GM13976 (cell line): ENCODE data around the gene ENTPD6.

Experiments
- DNase-seq: peaks from one replicate; pipeline ENCODE4 v3.0.0; 2012; ENCODE audit warnings: low spot score
- CTCF ChIP-seq: IDR thresholded peaks from 2 replicates; pipeline ENCODE4 v1.5.1; 2012; ENCODE audit warnings: borderline replicate concordance, mild to moderate bottlenecking; ENCODE audit not compliant: insufficient read depth; ENCODE audit errors: extremely low read depth, missing control alignments, control extremely low read depth
- in situ Hi-C: fragments of 300-500 bp; cut with MboI; formaldehyde crosslinking; loops from one replicate; pipeline ENCODE4 v1.12.0; 2022; ENCODE audit warnings: low sequenced_read_pairs, mixed read lengths, inconsistent platforms; ENCODE audit not compliant: unreplicated experiment

ENTPD6 gene

GRCh38 chr20:25206548-25206947, 11.0 kb downstream of the ENTPD6 start:
- DNase-seq: peak; percentile 11
- TF ChIP-seq CTCF: no peak
- in situ Hi-C loops: no loop called here

DNA sequence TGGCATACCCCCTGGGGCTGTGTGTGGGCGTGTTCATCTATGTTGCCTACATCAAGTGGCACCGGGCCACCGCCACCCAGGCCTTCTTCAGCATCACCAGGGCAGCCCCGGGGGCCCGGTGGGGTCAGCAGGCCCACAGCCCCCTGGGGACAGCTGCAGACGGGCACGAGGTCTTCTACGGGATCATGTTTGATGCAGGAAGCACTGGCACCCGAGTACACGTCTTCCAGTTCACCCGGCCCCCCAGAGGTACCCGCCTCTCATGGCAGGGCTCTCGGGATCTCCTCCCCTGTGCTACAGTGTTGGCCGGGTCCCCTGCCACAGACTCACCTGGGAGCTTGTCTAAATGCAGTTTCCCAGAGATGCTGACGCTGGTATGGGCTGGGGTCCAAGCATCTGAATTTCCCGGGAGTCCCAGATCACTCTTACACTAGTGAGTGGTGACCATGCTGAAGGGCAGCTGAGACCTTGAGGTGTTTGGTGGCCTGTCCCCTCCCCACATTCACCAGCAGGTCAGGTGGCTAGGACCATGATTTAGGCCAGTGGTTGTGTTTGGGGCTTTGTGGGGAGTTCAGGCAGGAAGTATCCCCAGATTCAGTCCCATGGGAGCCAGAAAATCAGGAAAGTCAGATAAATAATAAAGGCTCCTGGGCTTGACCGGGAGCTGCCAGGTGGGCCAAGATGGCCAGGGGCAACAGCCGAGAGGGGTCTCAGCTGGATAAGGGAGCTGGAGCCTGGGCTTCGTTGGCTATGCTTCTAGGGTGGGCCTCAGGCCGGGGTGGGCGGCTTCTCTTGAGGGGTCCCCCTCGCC, 11.8 kb downstream of the ENTPD6 start:
- no peak for TF ChIP-seq CTCF
- in situ Hi-C loops: no loop called here
- DNase-seq: peak; percentile 29

DNA sequence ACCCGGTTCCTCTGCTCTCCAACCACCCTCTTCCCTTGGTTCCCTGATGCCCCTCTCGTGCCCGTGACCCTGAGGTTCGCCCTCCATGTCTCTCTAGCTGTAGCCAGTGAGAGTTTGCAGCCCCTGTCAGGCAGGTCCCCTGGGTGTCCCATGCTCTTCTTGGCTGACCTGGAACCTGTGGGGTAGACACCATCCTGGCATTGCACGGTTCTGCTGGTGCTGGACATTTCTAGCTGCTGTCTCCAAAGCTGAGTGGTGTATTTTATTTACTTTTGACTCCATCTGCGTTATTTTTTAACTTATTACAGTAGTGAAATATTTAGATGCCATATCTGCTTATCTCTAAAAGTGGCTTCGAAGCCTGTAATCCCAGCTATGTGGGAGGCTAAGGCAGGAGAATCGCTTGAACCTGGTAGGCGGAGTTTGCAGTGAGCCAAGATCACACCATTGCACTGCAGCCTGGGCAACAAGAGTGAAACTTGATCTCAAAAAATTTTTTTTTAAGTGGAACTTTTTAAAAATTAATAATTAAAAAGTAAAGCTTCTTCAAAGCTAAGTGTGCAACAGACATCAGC, 12.5 kb downstream of the ENTPD6 start:
- in situ Hi-C loops: no loop called here

DNA sequence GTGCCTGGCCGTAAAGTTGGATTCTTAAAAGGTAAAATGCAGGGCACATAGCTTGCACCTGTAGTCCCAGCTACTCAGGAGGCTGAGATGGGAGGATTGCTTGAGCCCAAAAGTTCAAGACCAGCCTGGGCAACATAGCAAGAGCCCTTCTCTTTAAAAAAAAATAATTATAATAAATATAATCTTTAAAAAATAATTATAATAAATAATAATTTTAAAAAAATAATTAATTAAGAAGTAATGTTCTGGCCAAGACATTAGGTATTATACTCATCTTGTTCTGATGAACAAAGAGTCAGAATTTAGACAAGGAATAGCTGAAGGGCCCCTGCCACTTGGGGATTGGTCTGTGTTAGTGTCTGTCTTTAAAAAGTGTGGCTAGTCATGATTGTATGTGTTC, 13.9 kb downstream of the ENTPD6 start:
- DNase-seq: no peak
- TF ChIP-seq CTCF: no peak
- in situ Hi-C loops: no loop called here

More for the DNA sequence above, 12.5 kb downstream of the ENTPD6 start:
- DNase-seq: peak; percentile 7
- no peak for TF ChIP-seq CTCF

DNA sequence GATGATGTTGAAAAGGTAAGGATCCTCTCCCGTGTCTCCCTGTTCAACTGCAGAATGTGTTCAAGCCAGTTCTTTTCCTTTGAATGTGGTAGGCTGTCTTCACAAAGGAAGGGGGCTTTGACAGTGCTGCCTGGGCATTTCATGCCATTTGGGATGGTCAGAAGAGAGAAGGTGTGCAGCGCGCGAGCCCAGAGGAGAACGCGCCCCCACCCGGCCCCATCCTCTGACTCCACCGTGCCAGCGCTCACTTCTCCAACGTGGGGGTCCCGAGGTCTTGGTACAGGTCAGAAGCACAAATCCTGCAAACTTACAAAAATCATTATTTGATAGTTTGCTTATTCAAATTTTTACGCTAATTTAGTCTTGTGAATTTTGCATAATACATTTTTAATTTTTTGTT, 14.4 kb downstream of the ENTPD6 start:
- TF ChIP-seq CTCF: no peak
- in situ Hi-C loops: no loop called here
- no peak for DNase-seq

DNA sequence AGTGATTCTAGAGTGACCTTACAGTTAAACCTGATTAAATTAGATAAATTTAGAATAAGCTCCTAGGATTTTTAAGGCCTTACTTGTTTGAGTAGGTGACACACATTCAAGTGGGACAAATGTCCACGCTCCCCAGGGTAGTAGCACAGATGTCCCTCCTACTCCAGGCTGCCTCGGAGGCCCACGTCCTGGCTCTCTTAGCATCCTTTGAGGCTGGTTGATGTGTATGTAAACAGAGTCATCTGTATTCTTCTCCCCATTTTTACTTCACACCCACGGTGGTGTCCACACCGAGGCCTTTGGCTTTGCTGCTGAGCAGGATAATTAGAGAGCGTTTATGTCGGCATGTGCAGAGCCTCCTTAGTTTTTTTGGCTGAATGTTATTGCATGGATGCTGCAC, 15.8 kb downstream of the ENTPD6 start:
- no peak for TF ChIP-seq CTCF
- in situ Hi-C loops: no loop called here

More for the DNA sequence above, 15.8 kb downstream of the ENTPD6 start:
- peak; percentile 8 for DNase-seq
